Measurements from ENCODE around the gene TRAK1.

The TRAK1 gene

DNA sequence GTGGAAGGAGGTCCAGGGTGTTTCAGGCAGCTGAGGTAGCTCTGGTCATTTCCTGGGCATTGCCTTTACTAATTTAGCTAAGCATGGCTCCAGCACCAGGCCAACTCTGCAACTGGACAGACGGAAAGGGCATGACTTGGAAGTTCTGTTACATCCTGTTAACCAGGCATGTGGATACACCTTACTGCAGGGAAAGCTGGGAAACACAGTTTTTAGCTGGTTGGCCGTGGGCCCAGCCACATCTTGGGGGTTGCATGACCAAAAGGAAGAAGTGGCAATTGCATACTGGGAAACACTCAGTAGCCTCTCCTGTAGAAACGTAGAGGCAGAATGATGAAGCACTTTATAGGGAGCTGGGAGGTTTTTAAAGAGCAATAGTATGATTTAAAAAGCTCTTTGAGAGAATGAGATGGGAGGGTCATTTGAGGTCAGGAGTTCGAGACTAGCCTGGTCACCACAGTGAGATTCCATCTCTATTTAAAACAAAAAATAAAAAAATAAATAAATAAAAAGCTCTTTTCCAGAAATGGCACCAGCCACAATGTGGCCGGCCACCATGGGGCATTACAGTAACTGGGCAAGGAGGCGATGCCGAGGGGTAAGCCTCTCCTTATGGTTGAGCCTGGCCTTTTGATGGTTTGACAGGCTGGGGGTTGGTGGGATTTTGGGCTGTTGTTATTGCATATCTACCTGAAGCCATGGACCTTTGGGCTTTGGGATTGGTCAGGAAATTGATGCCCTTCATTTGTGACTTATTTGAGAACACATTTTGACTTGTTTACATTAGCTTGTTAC lies 28.6 kb downstream of the TRAK1 start:
- Mint-ChIP-seq H3K27ac (no peak overlapping the region), H3K36me3 (ENCODE audit: low read depth) (peaks cover 7% of the 10 kb centered on the region), H3K9me3 (no peaks in the 10 kb centered on the region), H3K27me3 (no peaks in the 10 kb centered on the region), H3K4me1 (ENCODE audit: low read depth) (peaks cover 53% of the 10 kb centered on the region), H3K4me3 (no peak overlapping the region)

GRCh38 chr3:42120866-42121265 lies 29.7 kb downstream of the TRAK1 start:
- Mint-ChIP-seq H3K36me3 (ENCODE audit: low read depth) (peaks cover 18% of the 10 kb centered on the region), H3K4me1 (ENCODE audit: low read depth) (peaks cover 49% of the 10 kb centered on the region), H3K27ac (no peak overlapping the region), H3K27me3 (no peaks in the 10 kb centered on the region), H3K9me3 (no peaks in the 10 kb centered on the region), H3K4me3 (no peak overlapping the region)

- H3K4me1 Mint-ChIP-seq (ENCODE audit: low read depth): peaks cover 39% of the 10 kb centered on the region
- H3K27ac Mint-ChIP-seq: no peak overlapping the region
- peaks cover 29% of the 10 kb centered on the region for H3K36me3 Mint-ChIP-seq (ENCODE audit: low read depth)
- no peak overlapping the region for H3K4me3 Mint-ChIP-seq
- no peaks in the 10 kb centered on the region for H3K9me3 Mint-ChIP-seq
- no peaks in the 10 kb centered on the region for H3K27me3 Mint-ChIP-seq
Observed at GRCh38 chr3:42122261-42123011, 31.3 kb downstream of the TRAK1 start.

GRCh38 chr3:42123012-42123581 lies 31.9 kb downstream of the TRAK1 start:
- peaks cover 30% of the 10 kb centered on the region for H3K36me3 Mint-ChIP-seq (ENCODE audit: low read depth)
- no peaks in the 10 kb centered on the region for H3K9me3 Mint-ChIP-seq
- no peak overlapping the region for H3K27ac Mint-ChIP-seq
- no peaks in the 10 kb centered on the region for H3K27me3 Mint-ChIP-seq
- peaks cover 37% of the 10 kb centered on the region for H3K4me1 Mint-ChIP-seq (ENCODE audit: low read depth)
- H3K4me3 Mint-ChIP-seq: no peak overlapping the region

DNA sequence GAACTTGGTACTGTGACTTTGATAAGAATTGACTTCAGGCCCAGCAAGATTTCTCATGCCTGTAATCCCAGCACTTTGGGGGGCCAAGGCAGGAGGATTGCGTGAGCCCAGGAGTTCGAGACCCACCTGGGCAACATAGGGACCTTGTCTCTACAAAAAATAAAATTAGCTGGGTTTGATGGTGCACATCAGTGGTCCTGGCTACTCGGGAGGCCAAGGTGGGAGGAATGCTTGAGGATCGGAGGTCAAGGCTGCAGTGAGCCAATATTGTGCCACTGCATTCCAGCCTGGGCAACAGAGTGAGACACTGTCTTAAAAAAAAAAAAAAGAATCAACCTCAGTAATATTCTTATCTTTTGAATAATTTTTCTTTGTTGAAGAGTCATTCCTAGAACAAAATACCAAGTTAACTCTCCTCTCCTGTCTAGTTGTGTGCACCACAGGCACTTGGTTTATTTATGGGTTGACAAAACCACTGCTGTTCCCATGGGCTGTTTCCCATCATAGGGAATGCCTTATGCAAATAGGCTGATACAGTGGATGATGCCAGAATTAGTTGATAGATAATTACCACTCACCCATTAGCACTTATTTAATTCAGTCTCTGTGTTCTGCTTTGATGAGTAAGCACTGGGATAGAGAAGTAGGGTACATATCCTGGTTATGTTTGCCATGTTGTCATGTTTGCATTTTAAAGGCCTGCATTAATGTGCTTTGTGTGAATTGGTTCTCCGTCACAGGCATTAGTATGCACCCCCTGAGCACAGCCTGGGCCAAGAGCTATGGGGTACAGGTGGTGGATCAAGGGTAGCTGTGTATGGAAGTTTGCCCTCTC lies 32.9 kb downstream of the TRAK1 start:
- Mint-ChIP-seq H3K36me3 (ENCODE audit: low read depth) (peaks cover 30% of the 10 kb centered on the region), H3K9me3 (no peaks in the 10 kb centered on the region), H3K27ac (no peak overlapping the region), H3K4me3 (no peak overlapping the region), H3K4me1 (ENCODE audit: low read depth) (peaks cover 30% of the 10 kb centered on the region), H3K27me3 (no peaks in the 10 kb centered on the region)

DNA sequence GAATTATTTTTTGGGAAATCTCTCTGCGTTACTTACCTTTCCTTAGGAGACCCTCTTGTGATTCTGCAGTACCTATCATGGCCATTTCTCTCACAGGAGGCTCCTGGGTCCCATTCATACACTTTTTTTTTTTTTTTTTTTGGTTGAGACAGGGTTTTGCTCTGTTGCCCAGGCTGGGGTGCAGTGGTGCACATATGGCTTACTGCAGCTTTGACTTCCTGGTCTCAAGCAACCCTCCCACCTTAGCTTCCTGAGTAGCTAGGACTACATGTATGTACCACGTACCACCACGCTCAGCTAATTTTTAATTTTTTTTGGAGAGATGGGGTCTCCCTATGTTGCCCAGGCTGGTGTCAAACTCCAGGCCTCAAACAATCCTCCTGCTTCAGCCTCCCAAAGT lies 36.1 kb downstream of the TRAK1 start:
- H3K9me3 Mint-ChIP-seq: no peaks in the 10 kb centered on the region
- no peaks in the 10 kb centered on the region for H3K27me3 Mint-ChIP-seq
- no peak overlapping the region for H3K4me3 Mint-ChIP-seq
- peaks cover 24% of the 10 kb centered on the region for H3K4me1 Mint-ChIP-seq (ENCODE audit: low read depth)
- no peak overlapping the region for H3K27ac Mint-ChIP-seq
- H3K36me3 Mint-ChIP-seq (ENCODE audit: low read depth): peaks cover 30% of the 10 kb centered on the region

DNA sequence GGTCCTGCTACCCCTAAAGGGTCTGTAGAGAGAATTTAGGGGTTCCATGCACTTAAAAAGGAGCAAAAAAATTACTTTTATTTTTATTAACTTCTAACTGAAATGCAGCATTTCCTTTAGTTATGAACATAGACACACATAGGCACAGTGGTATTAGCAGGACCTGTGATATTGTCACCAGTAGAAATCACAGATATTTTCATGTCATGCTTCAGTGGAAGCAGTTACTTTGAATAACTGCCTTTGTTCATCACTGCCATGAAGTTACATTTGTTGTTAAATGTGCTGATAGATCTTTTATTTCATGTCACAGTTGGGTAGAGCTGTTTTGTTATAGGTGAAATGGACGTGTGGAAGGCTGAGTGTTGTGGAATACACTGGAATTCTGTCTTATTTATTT lies 37.4 kb downstream of the TRAK1 start:
- Mint-ChIP-seq H3K4me1 (ENCODE audit: low read depth) (peaks cover 11% of the 10 kb centered on the region), H3K36me3 (ENCODE audit: low read depth) (peaks cover 30% of the 10 kb centered on the region), H3K9me3 (no peaks in the 10 kb centered on the region), H3K27me3 (no peaks in the 10 kb centered on the region), H3K4me3 (no peak overlapping the region), H3K27ac (no peak overlapping the region)

DNA sequence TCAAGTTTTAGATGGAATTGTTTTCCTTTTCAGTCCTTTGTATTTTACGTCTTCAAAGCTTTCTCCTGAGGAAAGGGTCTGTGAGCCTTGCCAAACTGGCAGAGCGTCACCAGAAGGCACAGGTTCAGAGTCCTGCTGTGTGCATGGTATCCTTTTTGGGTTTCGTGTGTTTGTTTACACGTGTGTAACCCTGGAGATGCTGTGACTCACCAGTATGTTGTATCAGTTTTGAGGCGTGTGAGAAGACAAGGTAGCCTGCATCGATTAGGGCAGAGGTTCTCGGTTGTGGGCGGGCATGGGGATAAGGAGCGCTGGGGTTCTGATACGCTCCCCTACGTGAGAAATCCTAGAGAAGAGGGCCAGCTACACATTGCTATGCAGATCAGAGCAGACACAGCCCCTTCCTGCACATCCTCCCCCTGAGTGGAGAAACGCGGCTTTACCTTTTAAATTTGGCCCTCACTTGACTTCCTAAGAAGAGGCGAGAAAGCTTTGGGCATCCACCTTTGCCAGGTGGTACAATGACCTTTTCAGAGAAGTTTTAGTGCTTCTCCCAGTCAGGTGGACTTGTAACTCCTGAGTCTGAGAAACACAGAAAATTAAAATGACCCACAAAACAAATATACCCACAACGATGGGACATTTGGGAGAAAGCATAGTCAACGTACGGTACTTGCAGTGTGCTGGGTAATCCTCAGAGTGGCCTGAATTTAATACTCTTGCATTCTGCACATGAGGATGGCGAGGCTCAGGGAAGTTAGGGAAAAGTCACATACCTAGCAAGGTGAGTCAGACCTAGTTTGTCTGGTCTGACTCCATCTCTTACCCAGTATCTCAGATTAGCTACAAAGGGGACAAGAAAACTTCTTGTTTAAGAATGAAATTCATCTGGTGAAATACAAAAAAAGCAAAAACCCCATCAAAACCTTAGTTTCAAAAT lies 38.1 kb downstream of the TRAK1 start:
- Mint-ChIP-seq H3K36me3 (ENCODE audit: low read depth) (peaks cover 28% of the 10 kb centered on the region), H3K9me3 (no peaks in the 10 kb centered on the region), H3K27ac (no peak overlapping the region), H3K4me3 (no peak overlapping the region), H3K4me1 (ENCODE audit: low read depth) (peaks cover 8% of the 10 kb centered on the region), H3K27me3 (no peaks in the 10 kb centered on the region)

DNA sequence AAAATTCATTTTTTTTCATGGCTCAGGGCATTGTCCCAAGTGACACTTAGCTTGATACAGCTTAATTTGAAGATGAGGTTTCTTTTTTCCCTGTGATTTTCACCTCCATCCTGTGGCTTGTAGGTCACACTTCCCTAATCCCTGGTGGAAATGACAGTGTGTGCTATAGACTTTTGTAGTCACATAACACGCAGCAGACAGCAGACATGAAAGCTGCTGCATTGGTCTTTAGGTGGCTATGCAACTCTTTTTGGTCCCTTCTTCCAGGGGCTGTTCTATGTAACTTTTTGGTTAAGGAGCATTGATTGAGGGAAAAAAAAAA lies 38.8 kb downstream of the TRAK1 start:
- no peaks in the 10 kb centered on the region for H3K27me3 Mint-ChIP-seq
- no peaks in the 10 kb centered on the region for H3K9me3 Mint-ChIP-seq
- no peak overlapping the region for H3K4me3 Mint-ChIP-seq
- peaks cover 21% of the 10 kb centered on the region for H3K36me3 Mint-ChIP-seq (ENCODE audit: low read depth)
- H3K27ac Mint-ChIP-seq: no peak overlapping the region
- peaks cover 8% of the 10 kb centered on the region for H3K4me1 Mint-ChIP-seq (ENCODE audit: low read depth)

DNA sequence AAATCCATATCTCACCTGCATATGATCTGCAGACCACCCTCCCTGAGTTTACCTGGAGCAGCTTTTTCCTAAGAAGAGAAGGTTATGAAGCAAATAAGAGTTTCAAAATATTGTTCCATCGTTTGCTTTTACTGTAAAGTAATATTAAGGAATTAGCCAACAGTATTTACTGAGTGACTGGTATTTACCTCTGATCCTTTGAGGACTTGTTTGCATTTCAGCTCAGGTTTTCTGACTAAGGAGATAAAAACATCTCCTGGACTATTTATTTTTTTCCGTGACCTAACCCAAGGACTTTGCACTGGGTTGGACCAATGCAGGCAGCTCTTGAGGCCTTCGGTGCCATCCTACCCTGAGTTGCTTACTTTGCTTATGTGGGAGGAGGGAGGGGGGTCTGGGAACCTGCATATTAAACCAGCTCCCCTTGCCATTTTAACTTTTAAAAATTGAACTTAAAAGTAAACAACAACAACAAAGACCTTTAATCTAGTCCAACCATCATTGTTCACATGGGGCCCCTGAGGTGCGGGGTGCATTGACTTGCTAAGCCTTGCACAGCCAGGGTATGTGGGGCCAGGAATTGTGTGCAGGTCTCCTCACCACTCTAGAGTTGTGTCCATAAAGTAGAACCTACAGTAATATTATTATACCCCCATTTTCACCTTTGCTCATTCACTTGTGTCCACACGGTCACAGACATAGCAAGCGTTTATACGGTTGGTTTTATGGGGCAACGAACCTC lies 39.3 kb downstream of the TRAK1 start:
- no peak overlapping the region for H3K27ac Mint-ChIP-seq
- H3K27me3 Mint-ChIP-seq: no peaks in the 10 kb centered on the region
- no peak overlapping the region for H3K4me3 Mint-ChIP-seq
- peaks cover 8% of the 10 kb centered on the region for H3K4me1 Mint-ChIP-seq (ENCODE audit: low read depth)
- H3K9me3 Mint-ChIP-seq: no peaks in the 10 kb centered on the region
- peaks cover 17% of the 10 kb centered on the region for H3K36me3 Mint-ChIP-seq (ENCODE audit: low read depth)

DNA sequence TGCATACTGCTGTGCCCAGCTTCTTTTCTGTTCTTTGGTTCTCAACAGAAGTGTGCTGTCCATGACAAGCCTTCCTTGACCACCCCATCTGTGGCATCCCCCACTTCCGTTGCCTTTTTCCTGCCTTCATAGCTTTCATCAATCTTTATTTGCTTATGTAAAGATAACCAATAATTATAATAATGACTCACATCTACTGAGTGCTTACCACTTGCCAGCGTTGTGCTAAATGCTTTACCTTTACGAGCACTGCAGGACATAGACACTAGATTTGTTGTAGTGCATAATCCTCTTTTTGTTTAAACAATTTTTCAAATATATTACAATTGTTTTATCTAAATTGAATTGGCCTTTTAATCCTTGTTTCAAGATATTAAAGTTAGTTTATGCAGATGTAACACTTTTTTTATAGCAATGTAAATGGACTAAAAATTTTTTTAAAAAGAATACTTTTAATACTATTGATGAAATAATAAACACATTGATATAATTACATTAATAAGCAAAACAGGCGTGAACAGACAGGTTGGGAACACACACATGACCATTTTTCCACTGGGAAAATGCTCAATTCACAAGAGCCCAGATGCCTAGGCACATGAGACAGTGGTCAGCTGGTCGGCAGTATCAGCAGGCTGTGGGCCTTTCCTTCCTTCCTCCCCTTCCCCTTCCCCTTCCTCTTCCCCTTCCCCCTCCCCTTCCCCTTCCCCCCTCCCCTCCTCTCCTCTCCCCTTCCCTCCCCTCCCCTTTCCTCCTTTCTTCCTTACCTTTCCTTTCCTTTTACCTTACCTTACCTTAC lies 42.5 kb downstream of the TRAK1 start:
- Mint-ChIP-seq H3K36me3 (ENCODE audit: low read depth) (peaks cover 8% of the 10 kb centered on the region), H3K27ac (no peak overlapping the region), H3K4me1 (ENCODE audit: low read depth) (peaks cover 8% of the 10 kb centered on the region)

GRCh38 chr3:42134867-42135464 lies 43.8 kb downstream of the TRAK1 start:
- H3K4me3 Mint-ChIP-seq: no peak overlapping the region
- H3K27me3 Mint-ChIP-seq: no peaks in the 10 kb centered on the region
- peaks cover 8% of the 10 kb centered on the region for H3K36me3 Mint-ChIP-seq (ENCODE audit: low read depth)
- no peaks in the 10 kb centered on the region for H3K4me1 Mint-ChIP-seq (ENCODE audit: low read depth)
- no peak overlapping the region for H3K27ac Mint-ChIP-seq
- H3K9me3 Mint-ChIP-seq: no peaks in the 10 kb centered on the region

More for the DNA sequence above, 42.5 kb downstream of the TRAK1 start:
- Mint-ChIP-seq H3K9me3 (no peaks in the 10 kb centered on the region), H3K4me3 (no peak overlapping the region), H3K27me3 (no peaks in the 10 kb centered on the region)

Measured in stimulated activated naive CD8-positive, alpha-beta T cell treated with anti-CD3 and anti-CD28 coated beads, Interleukin-15, Interleukin-2, amounts not matched to agents 100 ng/mL and 50 ng/mL, for 24 hours (primary cell).